OCI-LY7 (cell line): ENCODE results near the gene PPP1CA. TPM values are rescaled to one million over a fixed set of nuclear protein-coding genes. Genes with fewer than 3 reads are reported as not detected.

Experiments used
- BruUV-seq: library from RNA; stranded (reverse); fragments of 400-500 nt; replicated peaks from 2 replicates; lab custom pipeline; 2021; lab: Mats Ljungman, UMichigan
- CTCF ChIA-PET: fragments of 300-600 bp; sonication (Branson Sonifier 250); formaldehyde crosslinking; loops from one replicate; lab custom pipeline; 2022; ENCODE audit warnings: antibody characterized with exemption; ENCODE audit not compliant: unreplicated experiment; lab: Charles Lee
- POLR2A ChIA-PET: fragments of 300-600 bp; sonication (Branson Sonifier 250); formaldehyde crosslinking; loops from one replicate; lab custom pipeline; 2022; ENCODE audit warnings: antibody characterized with exemption; lab: Charles Lee
- DNase-seq: peaks from one replicate; pipeline ENCODE4 v3.0.0-alpha.2; 2015; ENCODE audit warnings: low spot score
- H2AFZ ChIP-seq: fragments of 200-600 bp; sonication (generic), shearing (Covaris generic); 2 replicates; pipeline ENCODE4 v1.6.1; 2014; ENCODE audit warnings: mild to moderate bottlenecking, antibody characterized with exemption, low read length, moderate library complexity
- H3K27ac ChIP-seq: fragments of 200-600 bp; sonication (generic); 2 replicates; pipeline ENCODE4 v1.5.1; 2014; ENCODE audit warnings: mixed run types, low read depth, mild to moderate bottlenecking, moderate library complexity, low read length, inconsistent platforms; ENCODE audit not compliant: poor library complexity, severe bottlenecking
- H3K36me3 ChIP-seq: fragments of 200-600 bp; sonication (generic); 2 replicates; pipeline ENCODE4 v1.6.1; 2014; ENCODE audit warnings: mild to moderate bottlenecking, antibody characterized with exemption, low read length, moderate library complexity, mixed read lengths; ENCODE audit not compliant: insufficient read depth
- H3K4me1 ChIP-seq: fragments of 200-600 bp; sonication (generic); 2 replicates; pipeline ENCODE4 v1.5.1; 2014; ENCODE audit warnings: mild to moderate bottlenecking, low read length; ENCODE audit not compliant: insufficient read depth, poor library complexity, severe bottlenecking
- H3K4me2 ChIP-seq: fragments of 200-600 bp; sonication (generic); 2 replicates; pipeline ENCODE4 v1.6.1; 2014; ENCODE audit warnings: mild to moderate bottlenecking, low read length
- H3K4me3 ChIP-seq: fragments of 200-600 bp; sonication (generic); 2 replicates; pipeline ENCODE4 v1.5.1; 2014; ENCODE audit warnings: mild to moderate bottlenecking, low read depth, low read length; ENCODE audit not compliant: poor library complexity, severe bottlenecking
- H3K79me2 ChIP-seq: fragments of 200-600 bp; sonication (generic); 2 replicates; pipeline ENCODE4 v1.6.1; 2016; ENCODE audit warnings: low read depth, mild to moderate bottlenecking, low read length, moderate library complexity, mixed read lengths; ENCODE audit not compliant: insufficient read depth
- H3K9me2 ChIP-seq: fragments of 200-600 bp; sonication (generic); 2 replicates; pipeline ENCODE4 v1.6.1; 2016; ENCODE audit warnings: mild to moderate bottlenecking, low read length, mixed read lengths; ENCODE audit not compliant: insufficient read depth
- H3K9me3 ChIP-seq: fragments of 200-600 bp; sonication (generic); 2 replicates; pipeline ENCODE4 v1.6.1; 2014; ENCODE audit warnings: mild to moderate bottlenecking, mixed run types, low read length, mixed read lengths
- H4K20me1 ChIP-seq: fragments of 200-600 bp; sonication (generic); 2 replicates; pipeline ENCODE4 v1.6.1; 2014; ENCODE audit warnings: mild to moderate bottlenecking, antibody characterized with exemption, low read length, moderate library complexity, mixed read lengths; ENCODE audit not compliant: insufficient read depth
- EZH2phosphoT487 ChIP-seq: fragments of 200-600 bp; sonication (generic); IDR thresholded peaks from 2 replicates; pipeline ENCODE4 v1.6.1; 2018; ENCODE audit warnings: low read depth, borderline replicate concordance, mild to moderate bottlenecking, mixed run types, antibody characterized with exemption, low read length, moderate library complexity, mixed read lengths
- intact Hi-C: fragments of 100-400 bp; cut with micrococcal nuclease; formaldehyde crosslinking; loops from one replicate; pipeline ENCODE4 v1.10.0; 2022; ENCODE audit not compliant: unreplicated experiment
- total RNA-seq, 2 experiments: library from RNA; depleted of rRNA in 1 of 2; stranded (reverse); fragments of >200 nt in 1 of 2; shearing (Covaris generic) in 1 of 2; gene quantifications; 2 replicates each; pipeline ENCODE4 v1.2.3, GENCODE V29; 2014 to 2022
- TF ChIP-seq, protein P1 (sequence below): fragments of 200-600 bp; sonication (generic); conservative IDR thresholded peaks from 2 replicates; pipeline ENCODE4 v1.5.1; 2014; ENCODE audit warnings: mild to moderate bottlenecking, antibody characterized with exemption, low read length, moderate library complexity, mixed read lengths

The PPP1CA gene
- total RNA-seq, 2 experiments from 2014 or later = 210 to 311 TPM

DNA sequence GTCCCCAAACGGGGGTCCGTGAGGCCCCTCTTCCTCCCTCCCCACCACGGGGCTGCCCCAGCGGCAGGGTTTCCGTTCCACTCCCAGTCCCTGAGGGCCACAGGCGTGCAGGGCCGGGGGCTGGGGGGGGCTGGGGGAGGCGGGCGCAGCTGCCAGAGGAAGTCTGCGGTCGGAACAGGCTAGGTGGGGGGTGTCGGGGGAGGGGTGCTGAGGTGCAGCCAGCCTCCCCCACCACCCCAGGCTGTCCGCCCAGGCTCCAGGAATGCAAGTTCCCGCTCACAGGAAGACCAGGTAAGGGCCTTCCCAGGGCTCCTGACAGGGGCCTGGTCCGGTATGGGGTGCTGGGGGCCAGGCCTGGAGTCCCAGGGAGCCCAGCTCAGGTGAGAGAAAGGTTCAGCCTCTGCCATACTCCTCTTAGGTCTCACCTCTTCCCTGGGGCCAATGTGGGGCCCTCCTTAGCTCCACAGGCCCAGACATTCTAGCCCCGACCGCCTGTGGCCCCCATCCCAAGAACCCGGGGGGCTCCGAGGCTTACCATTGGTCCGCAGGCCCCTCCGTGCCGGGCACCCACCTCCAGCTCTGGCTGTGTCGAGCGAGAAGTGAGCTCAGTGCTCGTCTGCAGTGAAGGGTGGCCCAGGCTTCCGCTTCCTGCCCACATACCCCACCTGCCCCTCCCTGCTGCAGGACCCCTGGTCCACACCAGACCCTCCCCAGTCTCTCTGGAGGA is 35.6 kb upstream of the PPP1CA start, which contains the start of gene PTPRCAP:
Gene PTPRCAP (minus strand): TSS at position 601 of the 727 bp plus-strand sequence. CDS start 63 bp downstream, at position 538.
- Histone ChIP-seq H3K9me2 (no peaks in the 10 kb centered on the region), H4K20me1 (peaks cover 12% of the 10 kb centered on the region), H3K79me2 (peaks cover 29% of the 10 kb centered on the region), H3K4me2 (peak within 1 kb of the TSS; percentile 97), H3K36me3 (peaks cover 59% of the 10 kb centered on the region), H3K27ac (peak within 1 kb of the TSS; percentile 94), H3K4me1 (peaks cover 82% of the 10 kb centered on the region), H2AFZ (no peak within 1 kb of the TSS), H3K9me3 (no peaks in the 10 kb centered on the region), H3K4me3 (peak within 1 kb of the TSS; percentile 81)
- peak; percentile 89 for DNase-seq
- no TSS peak for BruUV-seq
- intact Hi-C loops = loop anchor here (1.0 to 2.0 kb wide), 4 partner anchors 27 to 69 kb away; partner anchors contain the start of gene TMEM134
- ChIA-PET POLR2A (interaction anchor here (0.6 to 3.6 kb wide), 16 partner anchors 8 to 207 kb away, joined by 3 to 38 read pairs (median 6); partner anchors contain the start of genes PPP1CA, RAD9A, RPS6KB2 and TBC1D10C), CTCF (interaction anchor here (0.6 to 1.0 kb wide), 3 partner anchors 12 to 84 kb away, joined by 3 to 11 read pairs (median 3); no protein-coding TSS in a partner anchor)
- TF ChIP-seq EZH2phosphoT487 = no peak
- TF ChIP-seq, protein P1, sequence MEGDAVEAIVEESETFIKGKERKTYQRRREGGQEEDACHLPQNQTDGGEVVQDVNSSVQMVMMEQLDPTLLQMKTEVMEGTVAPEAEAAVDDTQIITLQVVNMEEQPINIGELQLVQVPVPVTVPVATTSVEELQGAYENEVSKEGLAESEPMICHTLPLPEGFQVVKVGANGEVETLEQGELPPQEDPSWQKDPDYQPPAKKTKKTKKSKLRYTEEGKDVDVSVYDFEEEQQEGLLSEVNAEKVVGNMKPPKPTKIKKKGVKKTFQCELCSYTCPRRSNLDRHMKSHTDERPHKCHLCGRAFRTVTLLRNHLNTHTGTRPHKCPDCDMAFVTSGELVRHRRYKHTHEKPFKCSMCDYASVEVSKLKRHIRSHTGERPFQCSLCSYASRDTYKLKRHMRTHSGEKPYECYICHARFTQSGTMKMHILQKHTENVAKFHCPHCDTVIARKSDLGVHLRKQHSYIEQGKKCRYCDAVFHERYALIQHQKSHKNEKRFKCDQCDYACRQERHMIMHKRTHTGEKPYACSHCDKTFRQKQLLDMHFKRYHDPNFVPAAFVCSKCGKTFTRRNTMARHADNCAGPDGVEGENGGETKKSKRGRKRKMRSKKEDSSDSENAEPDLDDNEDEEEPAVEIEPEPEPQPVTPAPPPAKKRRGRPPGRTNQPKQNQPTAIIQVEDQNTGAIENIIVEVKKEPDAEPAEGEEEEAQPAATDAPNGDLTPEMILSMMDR = no peak

DNA sequence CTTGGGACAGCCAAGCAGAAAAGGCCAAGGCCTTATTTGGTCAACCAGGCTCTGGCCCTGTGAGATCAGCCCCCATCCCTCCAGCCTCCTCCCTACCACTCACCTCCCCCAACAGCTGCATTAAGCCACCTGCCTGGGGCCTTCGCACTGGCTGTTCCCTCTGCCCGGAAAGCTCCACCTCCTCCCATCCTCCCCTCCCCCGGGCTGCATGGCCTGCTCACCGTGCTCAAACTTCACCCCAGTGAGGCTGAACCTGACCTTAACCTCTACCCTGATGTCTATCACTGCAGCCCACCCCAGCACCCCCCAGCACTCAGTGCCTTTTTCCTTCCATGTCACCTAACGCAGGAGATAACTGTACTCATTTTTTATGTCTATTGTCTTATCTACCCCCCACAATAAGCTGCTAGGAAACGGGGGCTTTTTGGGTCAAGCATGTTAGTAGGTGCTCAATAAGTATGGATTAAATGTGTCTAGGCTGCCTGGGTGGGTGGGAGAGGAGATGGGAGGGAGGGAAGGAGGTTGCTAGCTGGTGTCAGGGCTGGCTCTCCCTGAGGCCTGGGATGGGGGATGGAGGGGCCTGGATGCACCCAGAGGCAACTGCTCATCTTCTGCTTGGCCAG is 34.9 kb upstream of the PPP1CA start:
- ChIA-PET CTCF (interaction anchor here (0.5 kb wide), 2 partner anchors 42 to 1856 kb away, joined by 3 to 4 read pairs; no protein-coding TSS in a partner anchor), POLR2A (interaction anchor here (0.6 to 3.6 kb wide), 9 partner anchors 13 to 208 kb away, joined by 3 to 38 read pairs (median 18); partner anchors contain the start of genes PPP1CA, TBC1D10C and TMEM134)
- Histone ChIP-seq H3K27ac (peak overlapping the region; percentile 94), H3K9me3 (no peaks in the 10 kb centered on the region), H3K36me3 (peaks cover 66% of the 10 kb centered on the region), H4K20me1 (peaks cover 12% of the 10 kb centered on the region), H3K4me3 (peak overlapping the region; percentile 81), H3K4me2 (peak overlapping the region; percentile 97), H3K79me2 (peaks cover 29% of the 10 kb centered on the region), H3K4me1 (peaks cover 75% of the 10 kb centered on the region), H3K9me2 (no peaks in the 10 kb centered on the region), H2AFZ (no peak overlapping the region)
- TF ChIP-seq, protein P1 = no peak
- no peak for TF ChIP-seq EZH2phosphoT487
- DNase-seq = peak; percentile 91
- intact Hi-C loops = loop anchor here (1.0 to 2.0 kb wide), 4 partner anchors 28 to 70 kb away; partner anchors contain the start of gene TMEM134
- BruUV-seq = no TSS peak
